AML-193 (cell line): Measurements from ENCODE around the gene MSI2.
A peak's percentile ranks its signal among the peaks of the same experiment; 100 is the strongest.

Source experiments
- DNase-seq, 2 experiments: peaks; one replicate each; lab custom pipeline; 2025; lab: John Stamatoyannopoulos, UW

Gene MSI2

GRCh38 chr17:57597531-57598453 lies 341.5 kb downstream of the MSI2 start:
- DNase-seq, result peak; percentile 15 to 49

- DNase-seq, result peak; percentile 65 to 79
Observed at GRCh38 chr17:57599271-57600045, 343.1 kb downstream of the MSI2 start.

- peak; percentile 85 to 92 for DNase-seq
Observed at GRCh38 chr17:57600074-57600473, 343.8 kb downstream of the MSI2 start.

GRCh38 chr17:57601143-57601735 lies 344.9 kb downstream of the MSI2 start:
- no peak for DNase-seq

- DNase-seq, result no peak
Observed at GRCh38 chr17:57602896-57603295, 346.6 kb downstream of the MSI2 start.

- no peak for DNase-seq
Observed at GRCh38 chr17:57603546-57603945, 347.2 kb downstream of the MSI2 start.

- peak; percentile 100 for DNase-seq
Observed at GRCh38 chr17:57603978-57604377, 347.7 kb downstream of the MSI2 start.

- no peak for DNase-seq
Observed at GRCh38 chr17:57604771-57605674, 348.7 kb downstream of the MSI2 start.

GRCh38 chr17:57605675-57606105 lies 349.4 kb downstream of the MSI2 start:
- no peak for DNase-seq

- DNase-seq, result no peak
Observed at GRCh38 chr17:57606111-57606875, 350.0 kb downstream of the MSI2 start.

- no peak for DNase-seq
Observed at GRCh38 chr17:57607553-57608120, 351.3 kb downstream of the MSI2 start.

- DNase-seq, result no peak
Observed at GRCh38 chr17:57608369-57609124, 352.2 kb downstream of the MSI2 start.

- no peak for DNase-seq
Observed at GRCh38 chr17:57609125-57609877, 353.0 kb downstream of the MSI2 start.

- DNase-seq, result no peak
Observed at GRCh38 chr17:57609878-57610270, 353.6 kb downstream of the MSI2 start.

GRCh38 chr17:57612202-57613071 lies 356.1 kb downstream of the MSI2 start:
- DNase-seq, result no peak

- no peak for DNase-seq
Observed at GRCh38 chr17:57614742-57615141, 358.4 kb downstream of the MSI2 start.

- DNase-seq, result no peak
Observed at GRCh38 chr17:57615836-57616757, 359.8 kb downstream of the MSI2 start.
